ENCODE data around the gene TMEM207.
A peak's percentile ranks its signal among the peaks of the same experiment; 100 is the strongest.

TMEM207 gene

GRCh38 chr3:190443257-190443656, 6.4 kb downstream of the TMEM207 start:
- DNase-seq = no peak

- no peak for DNase-seq
Measured at GRCh38 chr3:190442240-190442639, 7.5 kb downstream of the TMEM207 start.

GRCh38 chr3:190436331-190436730, 13.4 kb downstream of the TMEM207 start:
- DNase-seq = no peak

- no peak for DNase-seq
Measured at GRCh38 chr3:190435618-190436017, 14.1 kb downstream of the TMEM207 start.

GRCh38 chr3:190433626-190434025, 16.1 kb downstream of the TMEM207 start:
- no peak for DNase-seq

GRCh38 chr3:190432216-190432615, 17.5 kb downstream of the TMEM207 start:
- no peak for DNase-seq

GRCh38 chr3:190430906-190431305, 18.8 kb downstream of the TMEM207 start:
- no peak for DNase-seq

GRCh38 chr3:190429681-190430080, 20.0 kb downstream of the TMEM207 start:
- no peak for DNase-seq

- no peak for DNase-seq
Measured at GRCh38 chr3:190426806-190427507, 22.7 kb downstream of the TMEM207 start.

GRCh38 chr3:190425833-190426232, 23.9 kb downstream of the TMEM207 start:
- no peak for DNase-seq

GRCh38 chr3:190424478-190425439, 24.9 kb downstream of the TMEM207 start:
- DNase-seq = no peak

- DNase-seq = no peak
Measured at GRCh38 chr3:190424108-190424477, 25.6 kb downstream of the TMEM207 start.

GRCh38 chr3:190414297-190414696, 35.4 kb downstream of the TMEM207 start:
- no peak for DNase-seq

- DNase-seq = no peak
Measured at GRCh38 chr3:190404715-190405114, 45.0 kb downstream of the TMEM207 start.

GRCh38 chr3:190401963-190402362, 47.7 kb downstream of the TMEM207 start:
- DNase-seq = no peak

GRCh38 chr3:190399677-190400076, 50.0 kb downstream of the TMEM207 start:
- no peak for DNase-seq

GRCh38 chr3:190397889-190398288, 51.8 kb downstream of the TMEM207 start:
- DNase-seq = no peak

- DNase-seq = no peak
Measured at GRCh38 chr3:190396001-190396400, 53.7 kb downstream of the TMEM207 start.

- no peak for DNase-seq
Measured at GRCh38 chr3:190388703-190389102, 61.0 kb downstream of the TMEM207 start.

- no peak for DNase-seq
Measured at GRCh38 chr3:190387578-190388213, 62.0 kb downstream of the TMEM207 start, which contains the start of gene CLDN16. Gene CLDN16 (plus strand): TSS chr3:190388163. CDS start chr3:190388330, 167 bp downstream.

- no peak for DNase-seq
Measured at GRCh38 chr3:190385731-190386688, 63.7 kb downstream of the TMEM207 start.

- peak; percentile 28 for DNase-seq
Measured at GRCh38 chr3:190384309-190384756, 65.4 kb downstream of the TMEM207 start.
